ENCODE results near the gene CHTF8.

The CHTF8 gene

GRCh38 chr16:69132424-69133252 is at the start of gene CHTF8, which contains the start of gene UTP4:
CHTF8 (minus strand) TSS chr16:69132588; CDS start chr16:69121458, 11,130 bp downstream.
UTP4 (plus strand) TSS chr16:69132649; CDS start chr16:69133460, 811 bp downstream.
- peak within 1 kb of the TSS; percentile 84 for H3K4me3 ChIP-seq
- no peak for TF ChIP-seq EZH2 (IDR thresholded peaks at IDR 0.05)
- TF ChIP-seq FOXP2 (optimal IDR thresholded peaks at IDR 0.05; ENCODE audit: control extremely low read depth, extremely low read length, insufficient read depth) = no peak
- peak; percentile 73; the same call in 1 of the 2 replicates for TF ChIP-seq POLR2AphosphoS5 (IDR thresholded peaks at IDR 0.05; ENCODE audit: borderline replicate concordance, low read depth, low read length)
- peaks cover 10% of the 10 kb centered on the region for H3K36me3 ChIP-seq (ENCODE audit: insufficient read depth, low read length)
- H3K9ac ChIP-seq (ENCODE audit: insufficient read length) = peak within 1 kb of the TSS; percentile 89
- H3K9me3 ChIP-seq (ENCODE audit: low read depth, low read length) = no peaks in the 10 kb centered on the region
- DNase-seq (ENCODE audit: low read depth, low spot score) = no peak
- peak within 1 kb of the TSS; percentile 76; the same call in 1 of the 2 replicates for H3K27ac ChIP-seq

DNA sequence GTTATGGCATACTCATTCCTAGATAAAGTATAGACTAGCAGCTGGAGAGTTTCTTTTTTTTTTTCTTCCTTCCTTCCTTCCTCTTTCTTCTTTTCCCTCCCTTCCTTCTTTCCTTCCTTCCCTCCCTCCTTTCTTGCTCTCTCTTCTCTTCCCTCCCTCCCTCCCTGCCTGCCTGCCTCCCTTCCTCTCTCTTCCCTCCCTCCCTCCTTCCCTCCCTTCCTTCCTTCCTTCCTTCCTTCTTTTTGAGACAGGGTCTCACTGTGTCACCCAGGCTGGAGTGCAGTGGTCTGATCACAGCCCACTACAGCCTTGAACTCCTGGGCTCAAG is 47.6 kb upstream of the CHTF8 start:
- Histone ChIP-seq H3K9me3 (ENCODE audit: low read depth, low read length) (no peaks in the 10 kb centered on the region), H3K4me3 (peak overlapping the region; percentile 52), H3K27ac (peak overlapping the region; percentile 96), H3K9ac (ENCODE audit: insufficient read length) (peak overlapping the region; percentile 45), H3K36me3 (ENCODE audit: insufficient read depth, low read length) (no peaks in the 10 kb centered on the region)
- TF ChIP-seq EZH2 (IDR thresholded peaks at IDR 0.05) = no peak
- no peak for TF ChIP-seq POLR2AphosphoS5 (IDR thresholded peaks at IDR 0.05; ENCODE audit: borderline replicate concordance, low read depth, low read length)
- no peak for TF ChIP-seq FOXP2 (optimal IDR thresholded peaks at IDR 0.05; ENCODE audit: control extremely low read depth, extremely low read length, insufficient read depth)
- no peak for DNase-seq (ENCODE audit: low read depth, low spot score)

- H3K9me3 ChIP-seq (ENCODE audit: low read depth, low read length) = no peaks in the 10 kb centered on the region
- H3K9ac ChIP-seq (ENCODE audit: insufficient read length) = peak overlapping the region; percentile 45
- peak overlapping the region; percentile 96 for H3K27ac ChIP-seq
- DNase-seq (ENCODE audit: low read depth, low spot score) = peak; percentile 65
- peak overlapping the region; percentile 52 for H3K4me3 ChIP-seq
- H3K36me3 ChIP-seq (ENCODE audit: insufficient read depth, low read length) = no peaks in the 10 kb centered on the region
- TF ChIP-seq FOXP2 (optimal IDR thresholded peaks at IDR 0.05; ENCODE audit: control extremely low read depth, extremely low read length, insufficient read depth) (no peak), EZH2 (IDR thresholded peaks at IDR 0.05) (no peak), POLR2AphosphoS5 (IDR thresholded peaks at IDR 0.05; ENCODE audit: borderline replicate concordance, low read depth, low read length) (peak; percentile 11; the same call in 1 of the 2 replicates)
Measured at GRCh38 chr16:69179328-69180010, 47.1 kb upstream of the CHTF8 start.

GRCh38 chr16:69176033-69176800 is 43.8 kb upstream of the CHTF8 start:
- no peaks in the 10 kb centered on the region for H3K36me3 ChIP-seq (ENCODE audit: insufficient read depth, low read length)
- no peak for TF ChIP-seq POLR2AphosphoS5 (IDR thresholded peaks at IDR 0.05; ENCODE audit: borderline replicate concordance, low read depth, low read length)
- TF ChIP-seq EZH2 (IDR thresholded peaks at IDR 0.05) = no peak
- TF ChIP-seq FOXP2 (optimal IDR thresholded peaks at IDR 0.05; ENCODE audit: control extremely low read depth, extremely low read length, insufficient read depth) = no peak
- H3K27ac ChIP-seq = no peak overlapping the region
- no peak overlapping the region for H3K4me3 ChIP-seq
- DNase-seq (ENCODE audit: low read depth, low spot score) = no peak
- H3K9me3 ChIP-seq (ENCODE audit: low read depth, low read length) = no peaks in the 10 kb centered on the region
- H3K9ac ChIP-seq (ENCODE audit: insufficient read length) = no peak overlapping the region

GRCh38 chr16:69171325-69172084 is 39.1 kb upstream of the CHTF8 start:
- Histone ChIP-seq H3K9ac (ENCODE audit: insufficient read length) (no peak overlapping the region), H3K27ac (peak overlapping the region; percentile 80), H3K36me3 (ENCODE audit: insufficient read depth, low read length) (peaks cover 17% of the 10 kb centered on the region), H3K4me3 (no peak overlapping the region), H3K9me3 (ENCODE audit: low read depth, low read length) (no peaks in the 10 kb centered on the region)
- no peak for TF ChIP-seq EZH2 (IDR thresholded peaks at IDR 0.05)
- TF ChIP-seq FOXP2 (optimal IDR thresholded peaks at IDR 0.05; ENCODE audit: control extremely low read depth, extremely low read length, insufficient read depth) = no peak
- no peak for TF ChIP-seq POLR2AphosphoS5 (IDR thresholded peaks at IDR 0.05; ENCODE audit: borderline replicate concordance, low read depth, low read length)
- no peak for DNase-seq (ENCODE audit: low read depth, low spot score)

DNA sequence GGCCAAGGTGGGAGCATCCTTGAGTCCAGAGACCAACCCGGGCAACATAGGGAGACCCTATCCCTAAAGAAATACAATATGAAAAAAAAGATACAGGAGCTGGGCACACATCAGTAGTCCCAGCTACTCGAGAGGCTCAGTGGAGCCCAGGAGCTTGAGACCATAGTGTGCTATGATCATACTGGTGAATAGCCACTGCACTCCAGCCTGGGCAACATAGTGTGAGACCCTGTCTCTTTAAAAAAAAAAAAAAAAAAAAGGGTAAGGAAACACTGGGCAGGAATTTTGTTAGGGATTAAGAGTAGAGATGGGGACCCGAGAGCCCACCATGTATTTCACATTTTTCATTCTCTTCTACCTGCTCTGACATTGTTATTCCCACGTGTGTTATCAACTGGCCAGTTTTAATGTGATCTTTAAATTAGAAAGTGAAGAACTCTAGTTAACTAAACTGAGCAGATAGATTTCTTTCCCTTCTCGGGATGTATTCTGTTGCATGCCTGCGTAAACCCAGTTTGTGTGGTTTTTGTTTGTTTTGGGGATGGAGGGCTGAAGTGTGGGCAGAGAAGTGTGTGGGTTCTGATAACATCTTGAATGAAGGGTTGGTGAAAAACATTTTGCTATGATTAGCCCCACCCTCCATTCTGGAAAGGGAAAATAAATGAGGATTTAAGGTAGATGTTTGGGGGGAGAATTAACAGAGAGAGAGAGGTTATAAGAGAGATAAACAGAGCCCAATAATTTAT is 37.4 kb upstream of the CHTF8 start:
- Histone ChIP-seq H3K36me3 (ENCODE audit: insufficient read depth, low read length) (peaks cover 29% of the 10 kb centered on the region), H3K4me3 (no peak overlapping the region), H3K9ac (ENCODE audit: insufficient read length) (no peak overlapping the region), H3K9me3 (ENCODE audit: low read depth, low read length) (no peaks in the 10 kb centered on the region), H3K27ac (no peak overlapping the region)
- TF ChIP-seq POLR2AphosphoS5 (IDR thresholded peaks at IDR 0.05; ENCODE audit: borderline replicate concordance, low read depth, low read length) (no peak), EZH2 (IDR thresholded peaks at IDR 0.05) (no peak), FOXP2 (optimal IDR thresholded peaks at IDR 0.05; ENCODE audit: control extremely low read depth, extremely low read length, insufficient read depth) (no peak)
- DNase-seq (ENCODE audit: low read depth, low spot score) = no peak

- H3K36me3 ChIP-seq (ENCODE audit: insufficient read depth, low read length) = peaks cover 29% of the 10 kb centered on the region
- no peak overlapping the region for H3K9ac ChIP-seq (ENCODE audit: insufficient read length)
- no peak for DNase-seq (ENCODE audit: low read depth, low spot score)
Measured at GRCh38 chr16:69169051-69169450, 36.7 kb upstream of the CHTF8 start.

More at GRCh38 chr16:69169051-69169450, 36.7 kb upstream of the CHTF8 start:
- TF ChIP-seq POLR2AphosphoS5 (IDR thresholded peaks at IDR 0.05; ENCODE audit: borderline replicate concordance, low read depth, low read length) (no peak), FOXP2 (optimal IDR thresholded peaks at IDR 0.05; ENCODE audit: control extremely low read depth, extremely low read length, insufficient read depth) (no peak), EZH2 (IDR thresholded peaks at IDR 0.05) (no peak)
- H3K4me3 ChIP-seq = no peak overlapping the region
- no peak overlapping the region for H3K27ac ChIP-seq
- no peaks in the 10 kb centered on the region for H3K9me3 ChIP-seq (ENCODE audit: low read depth, low read length)
